ENCODE results near the gene ANTKMT.
"Not testable (repeated sequence)": the region's sequence is repeated elsewhere in the genome, so short reads cannot be mapped to it uniquely, and the experiment has no call there.

Gene ANTKMT

GRCh38 chr16:751152-752006, 30.4 kb downstream of the ANTKMT start:
- H3K27ac Mint-ChIP-seq: no peak overlapping the region
- no peaks in the 10 kb centered on the region for H3K4me1 Mint-ChIP-seq
- no peaks in the 10 kb centered on the region for H3K27me3 Mint-ChIP-seq
- no peaks in the 10 kb centered on the region for H3K36me3 Mint-ChIP-seq
- H3K9me3 Mint-ChIP-seq: no peaks in the 10 kb centered on the region
- no peak overlapping the region for H3K4me3 Mint-ChIP-seq

GRCh38 chr16:752007-752312, 31.0 kb downstream of the ANTKMT start:
- no peaks in the 10 kb centered on the region for H3K27me3 Mint-ChIP-seq
- no peak overlapping the region for H3K27ac Mint-ChIP-seq
- H3K36me3 Mint-ChIP-seq: no peaks in the 10 kb centered on the region
- no peaks in the 10 kb centered on the region for H3K4me1 Mint-ChIP-seq
- no peaks in the 10 kb centered on the region for H3K9me3 Mint-ChIP-seq
- H3K4me3 Mint-ChIP-seq: no peak overlapping the region

GRCh38 chr16:754121-754607, 33.2 kb downstream of the ANTKMT start:
- not testable (repeated sequence) for H3K4me1 Mint-ChIP-seq, H3K27ac Mint-ChIP-seq, H3K4me3 Mint-ChIP-seq, H3K9me3 Mint-ChIP-seq, H3K36me3 Mint-ChIP-seq, H3K27me3 Mint-ChIP-seq

- Mint-ChIP-seq H3K9me3 (no peaks in the 10 kb centered on the region), H3K4me1 (no peaks in the 10 kb centered on the region), H3K36me3 (no peaks in the 10 kb centered on the region), H3K27me3 (no peaks in the 10 kb centered on the region), H3K4me3 (no peak overlapping the region), H3K27ac (no peak overlapping the region)
Observed at GRCh38 chr16:754656-755055, 33.7 kb downstream of the ANTKMT start.

- H3K36me3 Mint-ChIP-seq: no peaks in the 10 kb centered on the region
- no peak overlapping the region for H3K4me3 Mint-ChIP-seq
- H3K27ac Mint-ChIP-seq: peak overlapping the region; percentile 66
- no peaks in the 10 kb centered on the region for H3K4me1 Mint-ChIP-seq
- H3K9me3 Mint-ChIP-seq: no peaks in the 10 kb centered on the region
- H3K27me3 Mint-ChIP-seq: no peaks in the 10 kb centered on the region
Observed at GRCh38 chr16:756428-756827, 35.5 kb downstream of the ANTKMT start.

GRCh38 chr16:759110-759910, 38.4 kb downstream of the ANTKMT start:
- Mint-ChIP-seq H3K27ac (peak overlapping the region; percentile 17), H3K9me3 (no peaks in the 10 kb centered on the region), H3K27me3 (no peaks in the 10 kb centered on the region), H3K4me3 (no peak overlapping the region), H3K36me3 (no peaks in the 10 kb centered on the region), H3K4me1 (no peaks in the 10 kb centered on the region)

GRCh38 chr16:760065-760464, 39.1 kb downstream of the ANTKMT start:
- Mint-ChIP-seq H3K9me3 (no peaks in the 10 kb centered on the region), H3K27me3 (no peaks in the 10 kb centered on the region), H3K36me3 (no peaks in the 10 kb centered on the region), H3K4me3 (no peak overlapping the region), H3K27ac (no peak overlapping the region), H3K4me1 (no peaks in the 10 kb centered on the region)

- no peaks in the 10 kb centered on the region for H3K4me1 Mint-ChIP-seq
- H3K9me3 Mint-ChIP-seq: no peaks in the 10 kb centered on the region
- H3K27ac Mint-ChIP-seq: peak within 1 kb of the TSS; percentile 23
- H3K36me3 Mint-ChIP-seq: no peaks in the 10 kb centered on the region
- H3K4me3 Mint-ChIP-seq: no peak within 1 kb of the TSS
- H3K27me3 Mint-ChIP-seq: no peaks in the 10 kb centered on the region
Observed at GRCh38 chr16:760545-761343, 39.8 kb downstream of the ANTKMT start, which contains the start of gene MSLN. Gene MSLN (plus strand): TSS chr16:760734. CDS start chr16:762681, 1,947 bp downstream.

GRCh38 chr16:761625-762513, 40.9 kb downstream of the ANTKMT start:
- no peak overlapping the region for H3K27ac Mint-ChIP-seq
- no peak overlapping the region for H3K4me3 Mint-ChIP-seq
- no peaks in the 10 kb centered on the region for H3K36me3 Mint-ChIP-seq
- no peaks in the 10 kb centered on the region for H3K27me3 Mint-ChIP-seq
- H3K9me3 Mint-ChIP-seq: no peaks in the 10 kb centered on the region
- H3K4me1 Mint-ChIP-seq: no peaks in the 10 kb centered on the region

- Mint-ChIP-seq H3K9me3 (no peaks in the 10 kb centered on the region), H3K4me3 (no peak overlapping the region), H3K27ac (no peak overlapping the region), H3K27me3 (no peaks in the 10 kb centered on the region), H3K36me3 (no peaks in the 10 kb centered on the region), H3K4me1 (no peaks in the 10 kb centered on the region)
Observed at GRCh38 chr16:762595-763268, 41.8 kb downstream of the ANTKMT start.

GRCh38 chr16:763369-764183, 42.6 kb downstream of the ANTKMT start:
- Mint-ChIP-seq H3K27ac (no peak overlapping the region), H3K4me1 (no peaks in the 10 kb centered on the region), H3K9me3 (no peaks in the 10 kb centered on the region), H3K36me3 (no peaks in the 10 kb centered on the region), H3K4me3 (no peak overlapping the region), H3K27me3 (no peaks in the 10 kb centered on the region)

- Mint-ChIP-seq H3K27me3 (no peaks in the 10 kb centered on the region), H3K9me3 (no peaks in the 10 kb centered on the region), H3K27ac (no peak overlapping the region), H3K4me1 (no peaks in the 10 kb centered on the region), H3K4me3 (no peak overlapping the region), H3K36me3 (no peaks in the 10 kb centered on the region)
Observed at GRCh38 chr16:764184-764750, 43.3 kb downstream of the ANTKMT start.

GRCh38 chr16:764848-765487, 44.0 kb downstream of the ANTKMT start:
- no peak overlapping the region for H3K27ac Mint-ChIP-seq
- H3K36me3 Mint-ChIP-seq: no peaks in the 10 kb centered on the region
- H3K27me3 Mint-ChIP-seq: no peaks in the 10 kb centered on the region
- no peak overlapping the region for H3K4me3 Mint-ChIP-seq
- no peaks in the 10 kb centered on the region for H3K9me3 Mint-ChIP-seq
- no peaks in the 10 kb centered on the region for H3K4me1 Mint-ChIP-seq
